Stomach (tissue), 4 donors: Measurements from ENCODE around the gene OPHN1.

ENCODE experiments used
- CTCF ChIP-seq, 7 experiments: fragments of 450-650 bp in 4 of 7; fragments of 200-600 bp in 3 of 7; sonication (generic) in 3 of 7; IDR thresholded peaks; one replicate each; pipeline ENCODE4 v1.5.1; 2016 to 2019; ENCODE audit warnings: antibody characterized with exemption in 7 of 7, control low read depth in 2 of 7, mild to moderate bottlenecking in 1 of 7
- EP300 ChIP-seq: sonication (generic); formaldehyde crosslinking; IDR thresholded peaks from one replicate; pipeline ENCODE4 v1.6.1; 2017; ENCODE audit warnings: antibody characterized with exemption
- POLR2A ChIP-seq, 4 donors: fragments of 450-650 bp; IDR thresholded peaks; one replicate each; pipeline ENCODE4 v1.6.1; 2016; ENCODE audit warnings: antibody characterized with exemption in 4 of 4, control low read depth in 2 of 4, mild to moderate bottlenecking in 1 of 4, moderate library complexity in 1 of 4

GRCh38 chrX:68451720-68452119 lies 18.4 kb upstream of the OPHN1 start:
- no peak for TF ChIP-seq CTCF (IDR thresholded peaks at IDR 0.05)
- TF ChIP-seq EP300 = no peak
- no peak for TF ChIP-seq POLR2A (IDR thresholded peaks at IDR 0.05)
